DMS153 treated with DMSO at 0.1 percent for 48 hours (cell line): ENCODE data around the gene SAMD10.
"Not testable (repeated sequence)": the region's sequence is repeated elsewhere in the genome, so short reads cannot be mapped to it uniquely, and the experiment has no call there.

Source experiments
- DNase-seq: peaks from one replicate; lab custom pipeline; 2025; ENCODE audit not compliant: unreplicated experiment; lab: John Stamatoyannopoulos, UW

SAMD10 gene

GRCh38 chr20:63942969-63943807, 36.3 kb downstream of the SAMD10 start:
- no peak for DNase-seq

GRCh38 chr20:63942250-63942951, 37.0 kb downstream of the SAMD10 start:
- DNase-seq: no peak

GRCh38 chr20:63941282-63942081, 38.0 kb downstream of the SAMD10 start:
- no peak for DNase-seq

GRCh38 chr20:63940472-63941266, 38.8 kb downstream of the SAMD10 start:
- no peak for DNase-seq

- no peak for DNase-seq
Observed at GRCh38 chr20:63940071-63940471, 39.4 kb downstream of the SAMD10 start.

GRCh38 chr20:63939061-63939935, 40.1 kb downstream of the SAMD10 start:
- DNase-seq: no peak

GRCh38 chr20:63937596-63937995, 41.8 kb downstream of the SAMD10 start:
- no peak for DNase-seq

- DNase-seq: no peak
Observed at GRCh38 chr20:63935447-63935846, 44.0 kb downstream of the SAMD10 start.

GRCh38 chr20:63934271-63935068, 45.0 kb downstream of the SAMD10 start:
- no peak for DNase-seq

GRCh38 chr20:63933646-63934045, 45.8 kb downstream of the SAMD10 start:
- no peak for DNase-seq

GRCh38 chr20:63932606-63933160, 46.8 kb downstream of the SAMD10 start:
- DNase-seq: no peak

- no peak for DNase-seq
Observed at GRCh38 chr20:63931735-63932134, 47.7 kb downstream of the SAMD10 start.

GRCh38 chr20:63930971-63931553, 48.4 kb downstream of the SAMD10 start:
- no peak for DNase-seq

- not testable (repeated sequence) for DNase-seq
Observed at GRCh38 chr20:63929473-63929883, 50.0 kb downstream of the SAMD10 start.

- no peak for DNase-seq
Observed at GRCh38 chr20:63929071-63929470, 50.4 kb downstream of the SAMD10 start.

GRCh38 chr20:63926298-63926697, 53.1 kb downstream of the SAMD10 start:
- no peak for DNase-seq

GRCh38 chr20:63924241-63924640, 55.2 kb downstream of the SAMD10 start:
- no peak for DNase-seq
